NCI-H510A (cell line): ENCODE results near the gene ILF2.

Experiments
- DNase-seq: peaks from one replicate; lab custom pipeline; 2025; lab: John Stamatoyannopoulos, UW

ILF2 gene

DNA sequence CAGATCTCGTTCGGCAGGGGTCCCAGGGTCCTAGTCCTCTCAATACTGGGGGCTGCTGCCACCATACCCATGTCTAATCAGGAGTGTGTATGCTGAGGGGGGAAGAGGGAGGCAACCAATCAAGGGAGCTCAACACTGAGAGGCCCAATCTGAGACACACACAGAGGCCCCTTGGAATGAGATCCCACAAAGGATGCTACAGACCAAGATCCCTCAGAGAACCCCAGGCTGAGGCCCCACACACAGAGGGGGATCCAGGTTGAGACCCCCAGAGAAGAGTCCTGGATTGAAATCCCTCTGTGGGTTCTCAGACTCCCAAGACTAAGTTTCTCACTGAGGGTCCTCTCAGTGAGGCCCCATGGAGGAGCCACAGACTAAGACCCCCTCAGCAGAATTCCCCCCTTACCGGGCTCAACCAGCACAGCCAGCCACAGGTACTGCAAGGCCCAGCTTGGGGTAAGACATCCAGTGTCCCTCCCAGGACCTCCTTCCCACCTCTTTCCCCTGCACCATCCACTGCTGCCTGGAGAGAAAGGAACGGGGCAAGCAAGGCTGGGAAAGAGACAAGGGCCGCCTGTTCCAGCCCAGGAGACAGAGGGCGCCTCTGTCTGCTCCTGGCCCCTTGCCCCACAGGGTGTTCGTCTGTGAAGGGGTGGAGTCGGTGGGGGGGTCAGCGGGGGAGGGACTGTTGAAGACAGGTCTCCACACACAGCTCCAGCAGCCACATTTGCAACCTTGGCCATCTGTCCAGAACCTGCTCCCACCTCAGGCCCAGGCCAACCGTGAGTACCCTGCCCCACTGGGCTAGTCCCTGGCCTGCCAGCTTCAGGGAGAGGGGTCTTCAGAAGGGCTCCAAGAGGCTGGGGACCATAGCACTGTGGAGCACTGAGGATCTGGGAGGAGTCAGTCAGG, 42.8 kb downstream of the ILF2 start, which contains the start of gene S100A1:
Gene S100A1 (plus strand): TSS at position 720 of the 912 bp plus-strand sequence. CDS start 2,088 bp downstream, outside the sequence.
- DNase-seq: no peak

DNA sequence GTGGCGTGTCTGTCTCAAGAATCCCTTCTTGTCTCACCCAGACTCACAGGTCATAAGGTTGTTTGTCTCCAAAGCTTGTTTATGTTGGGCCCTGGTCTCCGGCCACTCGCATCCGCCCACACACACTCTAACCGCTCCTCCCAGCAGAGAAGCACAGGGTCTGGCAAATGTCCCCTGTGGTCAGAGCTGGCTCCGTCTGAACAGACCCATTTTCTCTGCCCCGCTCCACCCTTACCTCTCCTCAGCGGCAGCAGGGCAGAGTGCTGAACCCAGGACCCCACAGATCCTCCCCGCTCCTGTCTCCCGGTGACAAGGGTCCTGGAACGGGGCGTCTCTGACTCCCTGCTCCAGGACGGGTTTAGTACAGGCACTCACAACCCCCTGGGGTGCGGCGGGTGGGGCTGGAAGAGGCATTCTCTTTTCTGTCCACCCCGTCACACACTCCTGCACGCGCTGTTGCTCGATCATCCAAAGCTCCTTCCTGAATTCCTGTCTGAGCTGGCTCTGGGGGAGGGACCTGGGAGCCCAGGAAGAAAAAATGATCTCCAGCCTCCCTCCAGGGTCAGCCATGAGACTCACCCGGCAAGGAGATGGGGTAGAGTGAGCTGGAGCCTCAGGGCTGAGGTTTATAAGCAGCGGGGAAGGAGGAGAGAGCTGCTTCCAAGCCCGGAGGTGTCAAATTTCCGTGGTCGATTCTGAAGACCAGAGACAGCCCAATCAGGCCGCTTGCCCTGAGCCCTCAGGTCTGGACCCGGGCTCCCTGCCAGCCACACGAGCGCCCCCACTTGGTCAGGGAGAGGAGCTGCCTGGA, 43.7 kb downstream of the ILF2 start, which contains the start of gene S100A13:
Gene S100A13 (minus strand): TSS at position 602 of the 811 bp plus-strand sequence. CDS start 1,033 bp downstream, outside the sequence.
- DNase-seq: peak; percentile 93

DNA sequence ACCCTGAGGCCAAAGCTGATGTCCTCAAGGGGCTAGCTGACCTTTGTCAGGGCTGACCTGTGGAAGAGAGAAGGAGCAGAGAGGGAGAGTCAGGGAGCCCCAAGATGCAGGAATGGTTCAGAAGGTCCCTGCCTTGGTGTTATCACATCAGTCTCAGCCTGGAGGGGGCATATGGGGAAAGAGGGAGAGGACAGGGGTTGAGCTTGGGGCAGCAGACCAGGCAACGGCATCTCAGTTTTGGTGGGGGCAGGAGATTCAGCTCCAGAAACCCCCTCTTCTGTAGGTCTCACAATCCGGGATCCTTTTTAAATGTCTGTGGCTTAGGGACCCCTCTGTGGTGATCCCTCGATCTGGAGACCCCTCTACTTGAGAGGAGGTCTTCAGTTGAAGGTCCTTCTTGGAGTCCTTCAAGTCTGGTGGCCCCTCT, 44.3 kb downstream of the ILF2 start:
- DNase-seq: no peak

DNA sequence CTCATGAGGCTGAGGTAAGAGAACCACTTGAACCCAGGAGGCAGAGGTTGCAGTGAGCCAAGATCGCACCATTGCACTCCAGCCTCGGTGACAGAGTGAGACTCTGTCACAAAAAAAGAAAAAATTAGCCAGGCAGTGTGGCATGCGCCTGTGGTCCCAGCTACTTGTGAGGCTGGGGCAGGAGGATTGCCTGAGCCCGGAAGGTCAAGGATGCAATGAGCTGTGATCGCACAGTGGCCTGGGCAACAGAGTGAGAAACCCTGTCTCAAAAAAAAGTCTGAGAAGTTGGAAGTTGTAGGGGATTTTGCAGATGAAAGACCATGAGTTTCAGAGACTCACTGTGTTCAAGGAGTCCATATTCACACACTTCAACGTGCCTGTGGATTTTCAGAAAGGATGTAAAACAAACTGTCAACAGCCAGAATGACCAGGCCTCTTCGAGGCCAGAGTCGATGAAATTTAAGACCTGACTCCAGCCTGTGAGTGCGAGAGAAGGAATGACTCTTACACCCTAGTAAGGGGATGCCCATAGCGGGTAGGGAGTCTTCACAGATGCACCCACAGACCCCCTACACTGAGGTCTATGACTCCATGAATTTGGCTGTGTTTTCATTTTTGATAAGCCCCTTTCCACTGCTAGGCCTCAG, 45.7 kb downstream of the ILF2 start:
- DNase-seq: no peak

DNA sequence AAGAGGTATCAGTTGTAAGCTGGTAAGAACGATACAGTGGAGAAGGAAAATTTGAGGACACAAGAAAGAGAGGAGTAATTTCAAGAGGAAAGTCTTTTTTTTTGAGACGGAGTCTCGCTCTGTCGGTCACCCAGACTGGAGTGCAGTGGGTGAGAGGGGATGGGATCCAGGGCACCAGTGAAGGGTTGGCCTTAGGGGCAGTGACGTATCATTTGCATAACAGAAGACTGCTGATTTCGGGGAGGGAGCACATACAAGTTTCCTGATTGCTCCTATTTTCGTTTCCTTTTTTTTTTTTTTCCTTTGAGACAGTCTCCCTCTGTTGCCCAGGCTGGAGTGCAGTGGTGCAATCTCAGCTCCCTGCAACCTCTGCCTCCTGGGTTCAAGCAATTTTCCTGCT, 47.7 kb downstream of the ILF2 start:
- DNase-seq: no peak

DNA sequence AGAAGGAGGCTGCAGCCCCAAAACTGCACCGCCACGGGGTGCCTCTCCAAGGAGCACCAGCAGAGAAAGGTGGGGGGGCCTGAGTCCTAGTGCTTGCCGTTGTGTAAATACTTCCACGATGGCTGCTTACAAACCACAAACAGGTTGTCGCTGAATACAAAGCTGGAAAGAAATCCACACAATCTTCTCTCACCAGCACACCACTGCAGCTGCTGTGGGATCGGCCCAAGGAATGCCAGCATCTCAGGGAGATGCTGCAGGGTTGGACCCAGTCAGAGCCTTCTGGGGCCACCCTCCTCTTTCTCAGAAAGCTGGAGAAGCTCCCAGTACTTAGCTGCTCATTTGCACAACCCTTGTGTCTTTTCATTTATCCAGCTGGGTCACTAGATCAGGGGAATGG, 51.6 kb downstream of the ILF2 start:
- no peak for DNase-seq

DNA sequence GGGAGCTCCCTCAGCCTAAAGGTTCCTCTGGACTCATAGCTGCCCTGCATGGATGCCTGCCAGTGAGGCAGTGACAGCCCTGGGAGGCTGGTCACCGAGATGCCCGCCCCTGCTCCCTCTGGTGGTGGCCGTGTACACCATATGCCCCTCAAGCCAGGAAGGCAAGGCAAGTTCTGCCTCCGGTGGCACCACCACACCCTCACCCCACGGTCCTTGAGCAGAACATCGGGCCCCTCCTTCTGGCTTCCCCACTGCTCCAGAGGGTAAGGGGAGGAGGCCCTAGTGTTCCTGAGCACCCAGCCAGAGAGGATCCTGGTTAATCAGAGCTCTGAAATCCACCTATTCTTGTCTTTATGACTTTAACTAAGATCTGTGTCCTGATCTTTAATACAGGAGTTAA, 53.1 kb downstream of the ILF2 start:
- DNase-seq: peak; percentile 10

DNA sequence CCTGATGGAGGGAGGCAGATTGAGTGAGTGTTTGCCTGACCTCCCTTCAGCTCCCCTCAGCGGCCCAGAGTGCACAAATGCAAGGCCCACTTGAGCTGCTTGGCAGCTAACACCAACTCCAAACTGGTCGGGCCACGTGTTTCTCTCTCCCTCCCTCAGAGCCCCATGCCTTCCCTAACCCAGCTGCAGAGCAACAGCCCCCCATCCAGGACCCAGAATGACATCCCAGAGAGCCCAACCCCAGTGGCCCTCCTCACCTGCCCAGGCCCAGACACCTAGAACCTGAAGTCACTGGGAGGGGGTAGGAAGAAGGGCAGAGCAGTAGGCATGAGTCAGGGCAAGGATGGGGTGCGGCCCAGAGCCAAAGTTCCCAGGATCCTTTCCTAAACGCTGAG, 53.9 kb downstream of the ILF2 start:
- DNase-seq: no peak

DNA sequence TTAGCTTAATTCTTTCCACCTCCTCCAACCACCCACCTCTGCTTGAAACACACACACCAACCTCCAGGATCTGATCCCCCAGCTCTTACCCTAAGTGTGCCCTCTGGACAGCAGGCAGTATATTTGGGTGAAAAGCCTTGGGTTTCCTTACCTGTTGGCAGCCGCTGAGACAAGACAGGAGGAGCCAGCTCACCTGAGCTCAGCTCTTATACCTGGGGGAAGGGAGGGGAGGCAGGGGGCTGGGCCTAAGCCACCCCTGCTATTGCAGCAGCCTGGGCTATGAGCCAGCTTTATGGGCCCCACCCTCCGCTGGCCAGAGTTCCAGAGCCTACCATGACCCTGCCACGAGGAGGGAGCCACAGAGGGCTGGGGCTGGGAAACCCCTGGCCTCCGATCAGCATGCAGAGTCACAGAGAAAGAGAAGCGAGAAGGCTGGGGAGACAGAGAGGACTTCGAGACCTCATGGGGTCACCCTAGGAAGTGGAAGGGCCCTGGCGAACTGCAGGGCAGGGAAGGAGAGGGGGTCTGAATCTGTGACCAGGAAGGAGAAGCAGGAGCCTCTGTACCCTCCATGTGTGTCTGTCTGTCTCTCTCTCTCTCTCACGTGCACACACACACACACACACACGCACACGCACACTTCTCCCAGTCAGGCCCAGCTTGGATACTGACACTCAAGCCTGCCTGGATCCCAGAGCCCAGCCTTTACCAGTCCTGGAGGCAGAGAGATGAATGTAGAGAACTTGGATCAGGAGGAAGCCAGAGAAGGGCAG, 54.5 kb downstream of the ILF2 start, which contains the start of gene S100A14:
Gene S100A14 (minus strand): TSS at position 182 of the 773 bp plus-strand sequence. CDS start 467 bp downstream, outside the sequence.
- peak; percentile 63 for DNase-seq

DNA sequence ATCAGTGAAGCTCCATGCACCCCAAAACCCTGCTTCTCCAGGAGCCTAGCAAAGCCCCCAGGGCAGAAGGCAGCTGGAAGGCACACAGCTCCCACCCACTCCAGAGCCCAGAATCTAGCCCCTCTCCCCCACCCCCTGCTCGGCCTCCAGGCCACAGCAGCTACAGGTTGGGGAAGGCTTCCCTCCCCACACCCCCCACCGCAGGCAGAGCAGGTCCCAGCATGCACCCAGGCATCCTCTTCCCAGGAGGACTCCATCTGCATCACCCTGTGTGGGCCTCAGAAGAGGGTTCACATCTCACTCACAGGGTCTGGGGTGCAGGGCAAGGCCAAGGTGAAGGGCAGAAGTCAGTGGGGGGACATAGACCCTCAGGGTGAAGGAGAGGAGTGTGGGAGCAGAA, 55.4 kb downstream of the ILF2 start:
- DNase-seq: no peak

DNA sequence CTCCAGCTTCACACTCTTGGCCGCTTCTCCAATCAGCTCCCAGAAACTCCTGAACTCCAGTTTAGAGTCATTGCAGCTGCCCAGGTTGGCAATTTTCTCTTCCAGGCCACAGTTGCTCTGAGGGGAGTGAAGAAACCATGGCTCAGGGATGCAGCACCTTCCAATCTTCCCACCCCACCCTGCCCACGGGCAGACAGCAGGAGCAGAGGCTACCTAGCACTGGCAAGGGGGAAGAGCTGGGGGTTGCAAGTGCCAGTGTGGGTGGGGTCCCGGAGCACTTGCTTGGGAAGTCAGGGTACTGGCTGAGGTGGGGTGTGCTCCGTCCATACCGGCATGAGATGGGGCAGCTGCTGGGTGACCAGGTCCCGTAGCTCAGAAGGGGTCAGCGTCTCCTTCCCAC, 55.9 kb downstream of the ILF2 start:
- DNase-seq: no peak

DNA sequence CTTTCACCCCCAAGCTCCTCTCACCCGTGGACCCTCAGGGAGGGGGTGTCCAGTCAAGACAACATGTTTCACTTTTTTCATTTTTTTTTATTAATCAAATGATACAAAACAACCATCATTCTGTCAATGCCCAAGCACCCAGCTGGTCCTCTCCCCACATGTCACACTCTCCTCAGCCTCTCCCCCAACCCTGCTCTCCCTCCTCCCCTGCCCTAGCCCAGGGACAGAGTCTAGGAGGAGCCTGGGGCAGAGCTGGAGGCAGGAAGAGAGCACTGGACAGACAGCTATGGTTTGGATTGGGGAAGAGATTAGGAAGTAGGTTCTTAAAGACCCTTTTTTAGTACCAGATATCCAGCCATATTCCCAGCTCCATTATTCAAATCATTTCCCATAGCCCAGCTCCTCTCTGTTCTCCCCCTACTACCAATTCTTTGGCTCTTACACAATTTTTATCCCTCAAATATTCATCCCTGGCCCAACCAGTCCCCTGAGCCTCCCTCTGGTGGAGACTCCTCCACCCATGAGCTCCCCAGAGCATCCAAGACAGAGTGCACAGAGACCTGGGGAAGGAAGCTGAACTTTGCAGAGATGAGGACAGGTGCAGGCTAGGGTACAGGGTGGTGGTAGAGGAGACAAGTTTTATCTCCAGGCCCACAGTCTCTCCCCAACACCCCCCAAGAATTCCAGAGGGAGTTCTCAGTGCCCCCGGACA, 56.4 kb downstream of the ILF2 start:
- DNase-seq: no peak

DNA sequence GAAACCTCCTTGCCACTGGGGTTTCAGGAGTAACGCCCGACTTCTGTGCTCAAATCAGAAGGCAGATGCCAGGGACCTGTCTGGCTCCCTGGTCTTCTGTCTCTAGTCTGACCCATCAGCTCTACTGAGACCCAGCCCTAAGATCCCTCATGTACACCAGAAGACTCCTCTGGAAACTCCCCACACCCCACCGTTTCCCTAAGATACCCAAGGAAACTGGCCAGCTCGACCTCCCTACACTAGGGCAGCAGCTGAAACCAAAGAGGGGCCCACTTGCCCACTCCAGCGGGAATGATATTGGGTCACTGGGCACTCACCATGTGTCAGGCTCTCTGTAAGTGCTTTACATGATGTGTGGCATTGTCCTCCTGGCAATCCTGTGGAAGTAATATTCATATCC, 57.4 kb downstream of the ILF2 start:
- no peak for DNase-seq

DNA sequence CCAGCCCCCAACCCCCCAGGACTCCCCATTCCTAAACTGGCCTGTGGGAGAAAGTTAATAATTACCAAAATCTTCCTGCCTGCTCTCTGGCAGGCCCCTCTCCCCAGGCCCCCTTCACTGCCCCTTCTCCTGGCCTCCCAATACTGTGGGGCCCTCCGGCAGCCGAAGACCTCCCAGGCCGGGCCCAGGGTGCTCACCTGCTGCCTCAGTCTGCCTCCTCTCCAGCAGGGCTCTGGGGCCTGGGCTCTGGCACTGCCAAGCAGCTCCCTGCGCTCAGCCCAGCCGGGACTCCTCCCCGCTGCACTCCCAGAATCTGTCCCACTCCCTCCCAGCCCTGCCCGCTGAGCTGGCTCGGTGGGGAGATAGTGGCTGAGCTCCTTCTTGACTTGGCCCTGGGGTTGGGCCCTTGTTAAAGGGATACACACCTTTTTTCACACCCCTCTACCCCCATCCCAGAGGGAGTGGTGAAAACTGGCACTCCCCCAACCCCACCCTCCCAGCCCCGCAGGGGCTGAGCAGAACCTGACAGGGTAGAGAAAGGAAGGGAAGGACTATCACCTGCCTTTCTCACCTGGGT, 58.0 kb downstream of the ILF2 start, which contains the start of gene S100A16:
Gene S100A16 (minus strand): TSS at position 383 of the 577 bp plus-strand sequence. CDS start 4,986 bp downstream, outside the sequence.
- no peak for DNase-seq

DNA sequence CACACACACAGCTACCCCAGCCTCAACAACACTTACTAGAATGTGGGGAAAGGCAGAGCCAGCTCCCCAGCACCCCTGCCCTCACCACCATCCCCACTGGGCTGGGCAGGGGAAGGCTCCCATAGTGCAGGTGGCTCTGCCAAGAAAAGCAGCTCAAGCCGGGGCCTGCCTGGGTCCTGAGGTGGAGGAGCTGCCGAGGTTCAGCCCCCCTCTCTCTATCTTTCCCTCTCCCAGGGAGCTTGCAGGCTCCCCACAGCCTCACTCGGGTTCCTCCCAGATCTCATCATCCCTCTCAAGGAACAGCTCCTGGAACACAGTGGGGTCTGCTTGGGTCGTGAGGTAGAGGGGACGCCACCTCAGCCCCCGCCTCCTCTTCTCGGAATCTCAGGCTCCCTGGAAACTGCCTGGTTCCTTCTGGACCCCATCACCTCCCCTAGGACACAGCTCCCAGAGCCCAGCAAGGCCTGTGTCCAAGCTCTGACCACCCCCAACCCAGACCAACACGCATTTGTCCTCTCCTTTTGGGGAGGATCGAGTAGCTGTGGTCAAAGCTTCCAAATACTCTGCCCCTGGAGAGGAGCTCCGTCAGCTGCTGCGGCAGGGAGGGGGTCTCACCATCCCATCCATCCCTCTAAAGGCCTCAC, 58.6 kb downstream of the ILF2 start:
- no peak for DNase-seq
